NOMO-1 treated with dmso at 0.1 percent for 144 hours (cell line): Measurements from ENCODE around the gene EPM2AIP1.
"Not testable (repeated sequence)": the region's sequence is repeated elsewhere in the genome, so short reads cannot be mapped to it uniquely, and the experiment has no call there.

ENCODE experiments used
- DNase-seq: peaks from one replicate; lab custom pipeline; 2025; ENCODE audit not compliant: unreplicated experiment; lab: John Stamatoyannopoulos, UW

EPM2AIP1 gene

DNA sequence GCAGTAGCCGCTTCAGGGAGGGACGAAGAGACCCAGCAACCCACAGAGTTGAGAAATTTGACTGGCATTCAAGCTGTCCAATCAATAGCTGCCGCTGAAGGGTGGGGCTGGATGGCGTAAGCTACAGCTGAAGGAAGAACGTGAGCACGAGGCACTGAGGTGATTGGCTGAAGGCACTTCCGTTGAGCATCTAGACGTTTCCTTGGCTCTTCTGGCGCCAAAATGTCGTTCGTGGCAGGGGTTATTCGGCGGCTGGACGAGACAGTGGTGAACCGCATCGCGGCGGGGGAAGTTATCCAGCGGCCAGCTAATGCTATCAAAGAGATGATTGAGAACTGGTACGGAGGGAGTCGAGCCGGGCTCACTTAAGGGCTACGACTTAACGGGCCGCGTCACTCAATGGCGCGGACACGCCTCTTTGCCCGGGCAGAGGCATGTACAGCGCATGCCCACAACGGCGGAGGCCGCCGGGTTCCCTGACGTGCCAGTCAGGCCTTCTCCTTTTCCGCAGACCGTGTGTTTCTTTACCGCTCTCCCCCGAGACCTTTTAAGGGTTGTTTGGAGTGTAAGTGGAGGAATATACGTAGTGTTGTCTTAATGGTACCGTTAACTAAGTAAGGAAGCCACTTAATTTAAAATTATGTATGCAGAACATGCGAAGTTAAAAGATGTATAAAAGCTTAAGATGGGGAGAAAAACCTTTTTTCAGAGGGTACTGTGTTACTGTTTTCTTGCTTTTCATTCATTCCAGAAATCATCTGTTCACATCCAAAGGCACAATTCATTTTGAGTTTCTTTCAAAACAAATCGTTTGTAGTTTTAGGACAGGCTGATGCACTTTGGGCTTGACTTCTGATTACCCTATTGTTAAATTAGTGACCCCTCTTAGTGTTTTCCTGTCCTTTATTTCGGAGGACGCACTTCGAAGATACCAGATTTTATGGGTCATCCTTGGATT is 674 bp upstream of the EPM2AIP1 start, which contains the start of gene MLH1:
Gene MLH1, plus strand, starts transcription at position 193 of the 958 bp plus-strand sequence. Its CDS starts 30 bp downstream, at position 223.
- DNase-seq = no peak

- DNase-seq = no peak
Observed at GRCh38 chr3:36991923-36992805, 767 bp downstream of the EPM2AIP1 start.

- no peak for DNase-seq
Observed at GRCh38 chr3:36991147-36991546, 1.8 kb downstream of the EPM2AIP1 start.

- DNase-seq = no peak
Observed at GRCh38 chr3:36989568-36989967, 3.4 kb downstream of the EPM2AIP1 start.

DNA sequence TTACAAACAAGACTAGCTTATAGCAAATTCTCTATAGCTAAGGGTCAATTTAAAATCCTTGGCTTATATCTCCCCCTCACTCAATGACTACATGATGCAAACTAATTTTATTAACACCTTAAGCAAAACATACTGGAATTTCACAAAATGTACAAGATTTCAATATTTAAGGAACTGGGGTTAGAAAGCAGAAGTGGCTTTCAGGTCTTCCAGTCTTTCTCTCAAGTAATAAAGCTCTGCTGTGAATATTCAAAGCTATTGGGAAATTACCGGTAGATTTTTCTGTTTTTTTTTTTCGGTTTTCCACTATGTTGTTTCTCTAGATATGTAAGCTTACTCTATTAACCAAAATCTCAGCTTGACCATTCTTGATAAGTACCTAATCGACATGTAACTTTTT is 3.9 kb downstream of the EPM2AIP1 start:
- no peak for DNase-seq

- no peak for DNase-seq
Observed at GRCh38 chr3:36988356-36988755, 4.6 kb downstream of the EPM2AIP1 start.

- DNase-seq = no peak
Observed at GRCh38 chr3:36981006-36981405, 11.9 kb downstream of the EPM2AIP1 start.

- DNase-seq = no peak
Observed at GRCh38 chr3:36973139-36973538, 19.8 kb downstream of the EPM2AIP1 start.

GRCh38 chr3:36972163-36972562 is 20.8 kb downstream of the EPM2AIP1 start:
- no peak for DNase-seq

DNA sequence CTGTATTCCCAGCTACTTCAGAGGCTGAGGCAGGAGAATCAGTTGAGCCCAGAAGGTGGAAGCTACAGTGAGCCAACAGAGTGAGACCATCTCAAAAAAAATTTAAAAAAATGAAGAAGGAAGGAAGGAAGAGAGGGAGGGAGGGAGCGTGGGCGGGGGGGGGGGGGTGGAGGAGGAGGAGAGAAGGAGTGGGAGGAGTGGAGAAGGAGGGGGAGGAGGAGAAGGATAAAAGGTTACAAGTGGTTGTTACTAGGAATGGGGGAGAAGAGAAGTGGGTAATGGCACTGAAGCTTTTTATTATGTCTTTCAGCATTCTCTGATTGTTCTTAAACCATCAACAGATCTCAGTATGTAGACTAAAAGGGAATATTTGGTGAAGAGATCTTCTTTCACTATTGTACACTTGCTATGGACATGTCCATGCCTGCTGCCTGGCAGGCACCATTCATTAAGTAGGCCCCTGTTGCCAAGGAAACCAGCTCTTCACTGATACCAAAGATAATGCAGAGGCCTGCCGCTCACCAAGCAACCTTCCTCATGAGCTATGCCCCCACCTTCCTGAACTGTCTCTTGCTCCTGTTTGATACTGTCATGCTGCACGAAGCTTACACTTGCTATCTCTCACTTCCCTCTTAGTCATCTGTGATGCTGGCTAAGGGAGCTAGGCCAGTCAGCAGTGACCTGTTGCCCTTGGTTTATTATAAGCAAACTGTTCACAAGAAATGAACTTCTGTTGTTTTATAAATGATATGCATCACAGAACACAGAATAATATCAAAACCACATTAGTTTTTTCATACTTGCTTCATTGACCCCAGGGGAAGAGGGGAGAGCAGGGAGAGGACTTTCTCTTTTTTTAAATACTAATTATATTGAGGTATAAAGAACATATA is 23.1 kb downstream of the EPM2AIP1 start:
- peak; percentile 83 for DNase-seq

- no peak for DNase-seq
Observed at GRCh38 chr3:36969085-36969484, 23.8 kb downstream of the EPM2AIP1 start.

DNA sequence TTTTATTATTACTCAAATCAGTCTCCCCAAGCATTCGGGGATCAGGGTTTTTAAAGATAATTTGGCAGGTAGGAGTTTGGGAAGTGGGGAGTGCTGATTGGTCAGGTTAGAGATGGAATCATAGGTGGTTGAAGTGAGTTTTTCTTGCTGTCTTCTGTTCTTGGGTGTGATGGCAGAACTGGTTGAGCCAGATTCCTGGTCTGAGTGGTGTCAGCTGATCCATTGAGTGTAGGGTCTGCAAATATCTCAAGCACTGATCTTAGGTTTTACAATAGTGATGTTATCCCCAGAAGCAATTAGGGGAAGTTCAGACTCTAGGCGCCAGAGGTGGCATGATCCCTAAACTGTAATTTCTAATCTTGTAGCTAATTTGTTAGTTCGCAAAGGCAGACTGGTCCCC is 27.5 kb downstream of the EPM2AIP1 start:
- no peak for DNase-seq

GRCh38 chr3:36964817-36965216 is 28.1 kb downstream of the EPM2AIP1 start:
- DNase-seq = no peak

GRCh38 chr3:36964331-36964730 is 28.6 kb downstream of the EPM2AIP1 start:
- DNase-seq = no peak

DNA sequence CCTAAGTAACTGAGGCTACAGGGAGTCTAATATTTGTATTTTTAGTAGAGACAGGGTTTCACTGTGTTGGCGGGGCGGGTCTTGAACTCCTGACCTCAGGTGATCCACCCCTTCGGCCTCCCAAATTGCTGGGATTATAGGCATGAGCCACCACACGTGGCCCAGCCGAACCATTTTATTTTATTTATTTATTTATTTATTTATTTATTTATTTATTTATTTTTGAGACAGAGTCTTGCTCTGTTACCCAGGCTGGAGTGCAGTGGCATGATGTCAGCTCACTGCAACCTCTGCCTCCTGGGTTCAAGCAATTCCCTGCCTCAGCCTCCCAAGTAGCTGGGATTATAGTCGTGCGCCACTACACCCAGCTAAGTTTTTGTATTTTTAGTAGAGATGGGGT is 29.9 kb downstream of the EPM2AIP1 start:
- DNase-seq = not testable (repeated sequence)

DNA sequence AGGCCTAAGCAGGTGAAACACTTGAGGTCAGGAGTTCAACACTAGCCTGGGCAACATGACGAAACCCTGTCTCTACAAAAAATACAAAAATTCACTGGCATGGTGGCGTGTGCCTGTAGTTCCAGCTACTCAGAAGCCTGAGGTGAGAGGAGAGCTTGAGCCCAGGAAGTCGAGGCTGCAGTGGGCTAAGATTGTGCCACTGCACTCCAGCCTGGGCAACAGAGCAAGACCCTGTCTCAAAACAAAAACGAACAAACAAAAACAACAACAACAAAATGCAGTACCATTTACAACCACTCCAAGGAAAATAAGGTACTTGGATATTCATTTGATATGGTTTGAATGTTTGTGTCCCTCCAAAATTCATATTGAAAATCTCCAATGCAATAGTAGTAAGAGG is 32.4 kb downstream of the EPM2AIP1 start:
- DNase-seq = no peak

GRCh38 chr3:36959821-36960220 is 33.1 kb downstream of the EPM2AIP1 start:
- no peak for DNase-seq

DNA sequence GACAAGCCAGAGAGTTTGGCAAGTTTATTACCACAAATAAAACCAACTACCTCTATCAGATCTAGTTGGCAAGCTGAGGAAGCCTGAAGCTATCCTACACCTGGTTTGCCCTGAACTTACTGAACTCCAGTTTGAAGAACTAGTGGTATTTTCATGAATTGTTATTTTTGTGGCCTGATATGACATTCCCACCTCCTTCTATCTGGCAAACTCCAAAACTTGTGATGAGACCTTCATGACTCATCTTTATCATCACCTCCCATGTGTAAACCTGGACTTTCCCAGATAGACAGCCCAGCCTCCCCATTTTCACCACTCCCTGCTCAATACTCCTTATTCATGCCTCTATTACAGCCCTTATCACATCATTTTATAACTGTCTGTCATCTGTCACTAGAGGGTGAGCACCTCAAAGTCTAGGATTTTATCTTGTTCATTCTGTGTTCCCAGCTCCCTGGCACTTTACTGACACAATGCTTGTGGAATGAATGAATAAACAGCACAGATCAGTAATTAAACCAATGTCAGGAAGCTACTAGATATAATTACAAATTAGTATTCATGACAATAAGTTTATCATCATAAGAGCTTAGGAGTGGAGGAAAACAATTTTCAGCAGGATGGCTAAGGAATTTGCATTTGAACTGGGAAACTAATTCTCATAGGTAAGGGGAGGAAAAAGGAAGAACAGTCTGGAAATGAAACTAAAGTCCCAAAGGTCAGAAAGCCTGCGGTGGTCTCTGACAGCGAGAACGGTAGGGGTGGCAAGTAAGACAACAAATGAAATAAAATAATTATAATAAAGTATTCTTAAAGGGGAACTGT is 34.9 kb downstream of the EPM2AIP1 start:
- no peak for DNase-seq

- DNase-seq = no peak
Observed at GRCh38 chr3:36957063-36957462, 35.9 kb downstream of the EPM2AIP1 start.

DNA sequence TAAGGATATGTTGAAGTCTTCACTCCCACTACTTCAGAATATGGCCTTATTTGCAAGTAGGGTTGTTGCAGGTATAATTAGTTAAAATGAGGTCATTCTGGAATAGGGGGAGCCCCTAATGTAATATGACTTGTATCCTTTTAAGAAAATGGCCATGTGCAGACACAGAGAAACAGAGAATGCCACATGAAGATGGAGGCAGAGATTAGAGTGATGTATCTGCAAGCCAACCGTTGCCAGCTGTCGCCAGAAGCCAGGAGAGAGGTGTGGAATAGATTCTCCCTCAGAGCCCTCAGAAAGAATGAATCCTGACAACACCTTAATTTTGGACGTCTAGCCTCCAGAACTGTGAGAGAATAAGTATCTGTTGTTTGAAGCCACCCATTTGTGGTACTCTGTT is 36.8 kb downstream of the EPM2AIP1 start:
- no peak for DNase-seq
